GM12878 (cell line): ENCODE data around the gene ZNF142. TPM values are rescaled to one million over a fixed set of nuclear protein-coding genes. Genes with fewer than 3 reads are reported as not detected.
"Not testable (repeated sequence)": the region's sequence is repeated elsewhere in the genome, so short reads cannot be mapped to it uniquely, and the experiment has no call there.

Experiments used
- ATAC-seq: fragments of 200-7000 bp; cut with Tn5 transposase; 3 replicates; pipeline ENCODE4 v1.9.1; 2020; ENCODE audit warnings: mild to moderate bottlenecking, moderate library complexity
- BruUV-seq: library from RNA; stranded (reverse); fragments of 400-500 nt; replicated peaks from 2 replicates; lab custom pipeline; 2021; lab: Mats Ljungman, UMichigan
- CTCF ChIA-PET: fragments of 300-600 bp; sonication (Branson Sonifier 250); formaldehyde crosslinking; extraction: SDS; loops from one replicate; lab custom pipeline; 2021; ENCODE audit warnings: inconsistent platforms; lab: Yijun Ruan, JAX
- POLR2A ChIA-PET: fragments of 350-600 bp; formaldehyde crosslinking; extraction: SDS; loops from one replicate; lab custom pipeline; 2021; ENCODE audit warnings: inconsistent platforms; lab: Charles Lee
- RAD21 ChIA-PET: fragments of 300-600 bp; sonication (Branson Sonifier 250); formaldehyde crosslinking; loops from one replicate; lab custom pipeline; 2023; ENCODE audit warnings: antibody characterized with exemption; ENCODE audit not compliant: unreplicated experiment; lab: Charles Lee
- SMC1A ChIA-PET: fragments of 300-600 bp; sonication (Branson Sonifier 250); formaldehyde crosslinking; loops from one replicate; lab custom pipeline; 2023; ENCODE audit not compliant: unreplicated experiment, uncharacterized antibody; lab: Charles Lee
- DNase-seq: peaks from one replicate; pipeline ENCODE4 v3.0.0-alpha.2; 2011; ENCODE audit warnings: low read depth, low spot score
- FAIRE-seq: peaks from 3 replicates; lab custom pipeline; 2011; peaks lifted over from hg19 to GRCh38; lab: Jason Lieb, UNC
- H2AFZ ChIP-seq: 2 replicates; pipeline ENCODE4 v1.6.0; 2011; ENCODE audit warnings: low read depth, low read length, control low read depth; ENCODE audit not compliant: control insufficient read depth
- H3K27ac ChIP-seq: 2 replicates; pipeline ENCODE4 v1.5.1; 2011; ENCODE audit warnings: control low read depth; ENCODE audit not compliant: control insufficient read depth, insufficient read depth
- H3K27me3 ChIP-seq, 2 experiments: replicated peaks in 1 of 2; 2 replicates each; pipeline versions ENCODE4 v1.6.0 to v1.6.1; 2011; ENCODE audit warnings: low read length in 1 of 2; ENCODE audit not compliant: control insufficient read depth in 2 of 2, insufficient read depth in 2 of 2
- H3K36me3 ChIP-seq, 2 experiments: 2 replicates each; pipeline ENCODE4 v1.5.1; 2011; ENCODE audit warnings: low read length in 1 of 2; ENCODE audit not compliant: control insufficient read depth in 2 of 2, insufficient read depth in 2 of 2
- H3K4me1 ChIP-seq: 2 replicates; pipeline ENCODE4 v1.6.1; 2011; ENCODE audit warnings: mild to moderate bottlenecking, low read length, moderate library complexity, mixed read lengths; ENCODE audit not compliant: control insufficient read depth, insufficient read depth
- H3K4me2 ChIP-seq: 2 replicates; pipeline ENCODE4 v1.6.0; 2011; ENCODE audit warnings: control low read depth; ENCODE audit not compliant: control insufficient read depth, insufficient read depth
- H3K4me3 ChIP-seq: fragments of 200-600 bp; sonication (generic); 2 replicates; pipeline ENCODE4 v1.5.1; 2016
- H3K79me2 ChIP-seq: 2 replicates; pipeline ENCODE4 v1.6.0; 2011; ENCODE audit warnings: low read length; ENCODE audit not compliant: control insufficient read depth, insufficient read depth
- H3K9ac ChIP-seq: 2 replicates; pipeline ENCODE4 v1.8.0; 2011; ENCODE audit warnings: low read length, control low read depth, mixed read lengths; ENCODE audit not compliant: control insufficient read depth, insufficient read depth
- H3K9me3 ChIP-seq: replicated peaks from 3 replicates; pipeline ENCODE4 v1.5.1; 2011; ENCODE audit warnings: mild to moderate bottlenecking, low read length; ENCODE audit not compliant: control insufficient read depth, insufficient read depth
- H4K20me1 ChIP-seq: 2 replicates; pipeline ENCODE4 v1.6.0; 2011; ENCODE audit not compliant: control insufficient read depth, insufficient read depth
- RAD21 ChIP-seq: IDR thresholded peaks from 2 replicates; pipeline ENCODE4 v1.6.1; 2011; ENCODE audit warnings: mild to moderate bottlenecking, low read depth, low read length, moderate library complexity; ENCODE audit not compliant: insufficient read depth
- SMC3 ChIP-seq: IDR thresholded peaks from 2 replicates; pipeline ENCODE4 v1.6.1; 2011; ENCODE audit warnings: low read length, improper control_type of control experiment, borderline replicate concordance
- WGBS: methylation state at CpG from one replicate; pipeline ENCODE4 v1.1.6; 2016; ENCODE audit warnings: low lambda C conversion rate; ENCODE audit not compliant: insufficient replicate concordance, insufficient coverage; ENCODE audit errors: missing lambda C conversion rate; 5-methylcytosine and 5-hydroxymethylcytosine counted together
- in situ Hi-C: fragments of 300-500 bp; cut with MboI; formaldehyde crosslinking; loops from 9 replicates; pipeline ENCODE4 v1.14.3; 2018; ENCODE audit warnings: mixed read lengths
- intact Hi-C: fragments of 100-400 bp; cut with micrococcal nuclease; formaldehyde crosslinking; loops from one replicate; pipeline ENCODE4 v1.14.2; 2022; ENCODE audit not compliant: unreplicated experiment
- polyA plus RNA-seq, 11 experiments: library from polyadenylated mRNA; depleted of rRNA in 4 of 11; unstranded in 6 of 11; stranded (reverse) in 5 of 11; fragments of >200 nt; fragmentation: Nextera tagmentation in 4 of 11; fragmentation: Illumina TruSeq in 1 of 11; extraction: Ambion mirVana in 4 of 11; extraction: Trizol in 1 of 11; gene quantifications; 1 replicate in 1 of 11; 2 replicates in 10 of 11; pipeline versions ENCODE4 v1.2.1 to v1.2.3, GENCODE V29; 2011 to 2016; ENCODE audit warnings: inconsistent platforms in 2 of 11, missing spikeins in 2 of 11, low read depth in 1 of 11
- total RNA-seq, 4 experiments: library from RNA; depleted of rRNA in 3 of 4; stranded (reverse); fragments of >200 nt in 3 of 4; fragmentation: Illumina TruSeq in 1 of 4; extraction: Trizol in 1 of 4; gene quantifications; 2 replicates each; pipeline versions ENCODE4 v1.2.1 to v1.2.3, GENCODE V29; 2013 to 2021
- TF ChIP-seq, protein P1 (sequence below), 3 experiments: IDR thresholded peaks in 2 of 3; conservative IDR thresholded peaks in 1 of 3; 2 replicates each; pipeline ENCODE4 v1.5.1; 2011; ENCODE audit warnings: low read depth in 3 of 3, low read length in 3 of 3, mild to moderate bottlenecking in 3 of 3, control low read depth in 2 of 3, moderate library complexity in 2 of 3, inconsistent platforms in 1 of 3, mixed read lengths in 1 of 3; ENCODE audit not compliant: control insufficient read depth in 2 of 3, insufficient read depth in 1 of 3; ENCODE audit errors: extremely low read depth in 1 of 3
- TF ChIP-seq, protein P2 (sequence below): fragments of 450-650 bp; IDR thresholded peaks from 2 replicates; pipeline ENCODE4 v1.6.1; 2017; ENCODE audit warnings: mild to moderate bottlenecking

ZNF142 gene
- total and polyA plus RNA-seq, 10 of the 15 experiments (the other 5 are each of a cell fraction or from before 2014, with no cell fraction given) = 1.3 to 40.9 (median 15.0) TPM

DNA sequence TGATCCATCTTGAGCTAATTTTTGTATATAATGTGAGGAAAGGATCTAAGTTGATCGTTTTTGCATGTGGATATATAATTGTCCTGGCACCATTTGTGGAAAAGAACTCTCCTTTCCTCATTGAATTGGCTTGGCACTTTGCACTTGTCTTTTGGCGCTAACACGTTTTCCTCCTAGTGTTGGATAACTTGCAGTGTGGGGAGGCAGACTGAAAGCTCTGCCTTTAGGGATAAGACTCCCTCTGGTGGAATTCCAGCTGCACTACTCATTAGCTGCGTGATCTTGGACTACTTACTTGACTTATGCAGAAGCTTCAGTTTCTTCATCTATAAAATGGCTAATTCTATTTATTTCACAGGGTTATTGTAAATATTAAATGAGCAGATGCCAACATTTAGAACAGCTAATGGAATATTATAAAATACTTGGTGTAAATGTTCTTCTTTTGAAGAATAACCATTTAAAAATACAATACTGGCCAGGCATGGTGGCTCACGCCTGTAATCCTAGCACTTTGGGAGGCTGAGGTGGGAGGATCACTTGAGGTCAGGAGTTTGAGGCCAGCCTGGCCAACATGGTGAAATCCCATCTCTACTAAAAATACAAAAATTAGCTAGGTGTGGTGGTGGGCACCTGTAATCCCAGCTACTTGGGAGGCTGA is 28.1 kb upstream of the ZNF142 start:
- ChIA-PET RAD21 (interaction anchor here (1.0 to 1.9 kb wide), 4 partner anchors 28 to 417 kb away, joined by 3 to 10 read pairs (median 5); partner anchors contain the start of genes BCS1L, PNKD and ZNF142), CTCF (interaction anchor here (0.7 to 2.3 kb wide), 14 partner anchors 10 to 417 kb away, joined by 3 to 17 read pairs (median 5); partner anchors contain the start of genes AAMP, BCS1L, PNKD and RNF25), POLR2A (interaction anchor here (0.6 to 0.8 kb wide), 2 partner anchors 15 to 158 kb away, joined by 3 to 4 read pairs; no protein-coding TSS in a partner anchor), SMC1A (interaction anchor here (0.7 to 1.4 kb wide), 9 partner anchors 9 to 386 kb away, joined by 3 to 10 read pairs (median 4); partner anchors contain the start of genes BCS1L, RNF25, STK36 and ZNF142)
- H3K36me3 ChIP-seq, in situ Hi-C loops, H3K4me2 ChIP-seq, H3K9me3 ChIP-seq, FAIRE-seq, H3K27me3 ChIP-seq, H3K9ac ChIP-seq, DNase-seq, H3K27ac ChIP-seq, intact Hi-C loops, H2AFZ ChIP-seq, BruUV-seq, H3K79me2 ChIP-seq, H3K4me3 ChIP-seq, H4K20me1 ChIP-seq, H3K4me1 ChIP-seq: not testable (repeated sequence)
- 85% methylated on average over 5 of the region's 5 CpGs for WGBS
- peak; percentile 84 for ATAC-seq
- TF ChIP-seq, protein P1, sequence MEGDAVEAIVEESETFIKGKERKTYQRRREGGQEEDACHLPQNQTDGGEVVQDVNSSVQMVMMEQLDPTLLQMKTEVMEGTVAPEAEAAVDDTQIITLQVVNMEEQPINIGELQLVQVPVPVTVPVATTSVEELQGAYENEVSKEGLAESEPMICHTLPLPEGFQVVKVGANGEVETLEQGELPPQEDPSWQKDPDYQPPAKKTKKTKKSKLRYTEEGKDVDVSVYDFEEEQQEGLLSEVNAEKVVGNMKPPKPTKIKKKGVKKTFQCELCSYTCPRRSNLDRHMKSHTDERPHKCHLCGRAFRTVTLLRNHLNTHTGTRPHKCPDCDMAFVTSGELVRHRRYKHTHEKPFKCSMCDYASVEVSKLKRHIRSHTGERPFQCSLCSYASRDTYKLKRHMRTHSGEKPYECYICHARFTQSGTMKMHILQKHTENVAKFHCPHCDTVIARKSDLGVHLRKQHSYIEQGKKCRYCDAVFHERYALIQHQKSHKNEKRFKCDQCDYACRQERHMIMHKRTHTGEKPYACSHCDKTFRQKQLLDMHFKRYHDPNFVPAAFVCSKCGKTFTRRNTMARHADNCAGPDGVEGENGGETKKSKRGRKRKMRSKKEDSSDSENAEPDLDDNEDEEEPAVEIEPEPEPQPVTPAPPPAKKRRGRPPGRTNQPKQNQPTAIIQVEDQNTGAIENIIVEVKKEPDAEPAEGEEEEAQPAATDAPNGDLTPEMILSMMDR (IDR thresholded peaks at IDR 0.05 in 2 of 3, conservative IDR thresholded peaks at IDR 0.05 in 1 of 3; ENCODE audit: control insufficient read depth in 2 of 3, extremely low read depth in 1 of 3, insufficient read depth in 1 of 3, low read depth in 3 of 3, low read length in 3 of 3) = peak; percentile 53 to 63 (median 59); a peak in 5 of 6 replicates
- peak; percentile 60 for TF ChIP-seq RAD21
- TF ChIP-seq SMC3 = peak; percentile 55; the same call in 1 of the 2 replicates
- TF ChIP-seq, protein P2, sequence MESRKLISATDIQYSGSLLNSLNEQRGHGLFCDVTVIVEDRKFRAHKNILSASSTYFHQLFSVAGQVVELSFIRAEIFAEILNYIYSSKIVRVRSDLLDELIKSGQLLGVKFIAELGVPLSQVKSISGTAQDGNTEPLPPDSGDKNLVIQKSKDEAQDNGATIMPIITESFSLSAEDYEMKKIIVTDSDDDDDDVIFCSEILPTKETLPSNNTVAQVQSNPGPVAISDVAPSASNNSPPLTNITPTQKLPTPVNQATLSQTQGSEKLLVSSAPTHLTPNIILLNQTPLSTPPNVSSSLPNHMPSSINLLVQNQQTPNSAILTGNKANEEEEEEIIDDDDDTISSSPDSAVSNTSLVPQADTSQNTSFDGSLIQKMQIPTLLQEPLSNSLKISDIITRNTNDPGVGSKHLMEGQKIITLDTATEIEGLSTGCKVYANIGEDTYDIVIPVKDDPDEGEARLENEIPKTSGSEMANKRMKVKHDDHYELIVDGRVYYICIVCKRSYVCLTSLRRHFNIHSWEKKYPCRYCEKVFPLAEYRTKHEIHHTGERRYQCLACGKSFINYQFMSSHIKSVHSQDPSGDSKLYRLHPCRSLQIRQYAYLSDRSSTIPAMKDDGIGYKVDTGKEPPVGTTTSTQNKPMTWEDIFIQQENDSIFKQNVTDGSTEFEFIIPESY = 0 out of 2 replicates have a peak, but pooled peaks have one; percentile 29
